OCI-LY1 (cell line): Measurements from ENCODE around the gene ABCC4.

Source experiments
- CTCF ChIP-seq: fragments of 200-600 bp; sonication (generic), shearing (Covaris generic); IDR thresholded peaks from 2 replicates; pipeline ENCODE4 v1.5.1; 2017; ENCODE audit warnings: mild to moderate bottlenecking, antibody characterized with exemption, low read length, moderate library complexity, mixed read lengths
- EZH2 ChIP-seq: fragments of 200-600 bp; sonication (generic), shearing (Covaris generic); IDR thresholded peaks from 2 replicates; pipeline ENCODE4 v1.8.0; 2017; ENCODE audit warnings: borderline replicate concordance, mixed run types, mild to moderate bottlenecking, antibody characterized with exemption, low read length, moderate library complexity, mixed read lengths

- TF ChIP-seq CTCF (no peak), EZH2 (no peak)
Measured at GRCh38 chr13:95349267-95349666, 48.0 kb upstream of the ABCC4 start.
